ENCODE results near the gene SDC4.

Gene SDC4

DNA sequence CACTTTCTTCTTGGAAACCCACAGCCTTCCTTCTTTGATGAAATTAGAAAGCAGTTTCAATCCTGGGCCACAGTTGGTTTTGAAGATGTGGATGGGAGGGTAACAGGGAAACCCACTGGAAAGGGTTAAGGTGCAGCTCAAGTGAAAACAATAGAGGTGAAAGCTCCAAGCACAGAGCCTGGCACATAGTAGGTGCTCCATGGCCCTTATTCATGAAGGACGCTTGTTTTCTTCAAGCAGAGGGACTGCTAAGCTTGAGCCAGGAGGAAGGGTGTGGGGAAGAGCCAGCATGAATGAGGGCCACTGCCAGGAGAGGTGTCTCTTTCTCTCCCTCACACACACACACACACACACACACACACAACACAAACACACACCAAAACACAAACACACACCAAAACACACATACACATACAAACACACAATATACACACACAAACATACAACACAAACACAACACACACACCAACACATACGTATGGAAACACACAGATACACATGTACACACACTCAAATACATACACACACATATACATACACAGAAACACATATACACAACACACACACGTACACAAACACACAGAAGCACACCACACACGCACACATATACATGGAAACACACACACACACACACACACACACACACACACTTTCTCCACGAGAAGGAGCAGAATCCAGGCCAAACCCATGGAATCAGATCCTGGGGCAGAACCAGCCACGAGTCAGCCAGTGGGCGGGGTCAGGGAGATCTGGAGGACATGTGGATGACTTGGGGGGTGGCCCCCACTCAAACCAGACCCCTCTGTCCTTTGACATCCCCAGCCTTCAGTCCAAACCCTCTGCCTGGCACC lies 65.3 kb downstream of the SDC4 start:
- H3K4me3 ChIP-seq (replicated peaks; ENCODE audit: low read depth, low read length), result no peak overlapping the region
- TF ChIP-seq, protein P1, sequence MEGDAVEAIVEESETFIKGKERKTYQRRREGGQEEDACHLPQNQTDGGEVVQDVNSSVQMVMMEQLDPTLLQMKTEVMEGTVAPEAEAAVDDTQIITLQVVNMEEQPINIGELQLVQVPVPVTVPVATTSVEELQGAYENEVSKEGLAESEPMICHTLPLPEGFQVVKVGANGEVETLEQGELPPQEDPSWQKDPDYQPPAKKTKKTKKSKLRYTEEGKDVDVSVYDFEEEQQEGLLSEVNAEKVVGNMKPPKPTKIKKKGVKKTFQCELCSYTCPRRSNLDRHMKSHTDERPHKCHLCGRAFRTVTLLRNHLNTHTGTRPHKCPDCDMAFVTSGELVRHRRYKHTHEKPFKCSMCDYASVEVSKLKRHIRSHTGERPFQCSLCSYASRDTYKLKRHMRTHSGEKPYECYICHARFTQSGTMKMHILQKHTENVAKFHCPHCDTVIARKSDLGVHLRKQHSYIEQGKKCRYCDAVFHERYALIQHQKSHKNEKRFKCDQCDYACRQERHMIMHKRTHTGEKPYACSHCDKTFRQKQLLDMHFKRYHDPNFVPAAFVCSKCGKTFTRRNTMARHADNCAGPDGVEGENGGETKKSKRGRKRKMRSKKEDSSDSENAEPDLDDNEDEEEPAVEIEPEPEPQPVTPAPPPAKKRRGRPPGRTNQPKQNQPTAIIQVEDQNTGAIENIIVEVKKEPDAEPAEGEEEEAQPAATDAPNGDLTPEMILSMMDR (IDR thresholded peaks at IDR 0.05; ENCODE audit: low read depth, low read length, missing control alignments), result no peak
- DNase-seq (ENCODE audit: extremely low read depth, low read depth), result no peak

DNA sequence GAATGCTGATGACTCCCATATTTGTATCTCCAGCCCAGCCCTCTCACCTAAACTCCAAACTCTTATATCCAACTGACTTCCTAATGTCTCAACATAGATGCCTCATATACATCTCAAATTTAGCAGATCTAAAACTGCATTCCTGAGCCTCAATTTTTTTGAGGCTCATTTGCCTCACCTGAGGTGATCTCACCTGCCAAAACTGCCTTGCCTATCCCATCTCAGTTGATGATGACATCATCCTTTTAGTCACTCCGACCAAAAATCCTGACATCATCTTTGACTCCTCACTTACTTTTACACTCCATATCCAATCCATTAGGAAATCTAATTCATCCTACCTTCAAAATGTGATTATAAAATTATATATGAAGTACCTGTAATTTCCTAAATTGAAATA lies 68.2 kb downstream of the SDC4 start:
- DNase-seq (ENCODE audit: extremely low read depth, low read depth), result no peak
- H3K4me3 ChIP-seq (replicated peaks; ENCODE audit: low read depth, low read length), result no peak overlapping the region
- TF ChIP-seq, protein P1 (IDR thresholded peaks at IDR 0.05; ENCODE audit: low read depth, low read length, missing control alignments), result no peak

DNA sequence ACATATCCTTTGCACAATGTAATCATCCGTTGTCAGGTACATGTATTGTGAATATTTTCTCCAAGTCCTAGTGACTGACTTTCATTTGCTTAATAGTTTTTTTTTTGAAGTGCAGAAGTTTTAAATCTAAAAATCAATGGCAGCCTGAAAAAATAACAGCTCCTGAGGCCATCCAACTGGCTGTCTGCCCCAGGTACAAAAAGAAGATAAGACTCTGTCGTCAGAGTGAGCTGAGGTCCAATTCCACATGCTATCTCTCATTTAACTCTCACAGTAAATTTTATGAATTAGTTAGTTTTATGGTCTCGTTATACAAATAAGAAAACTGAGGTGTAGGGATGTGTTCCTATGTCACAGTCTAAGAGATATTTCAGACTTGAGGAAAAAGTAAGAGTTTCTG lies 72.9 kb downstream of the SDC4 start:
- TF ChIP-seq, protein P1 (IDR thresholded peaks at IDR 0.05; ENCODE audit: low read depth, low read length, missing control alignments), result no peak
- no peak overlapping the region for H3K4me3 ChIP-seq (replicated peaks; ENCODE audit: low read depth, low read length)
- no peak for DNase-seq (ENCODE audit: extremely low read depth, low read depth)

Measured in HFF-Myc (cell line).